H1 (cell line): ENCODE measurements around the gene LRRC45. TPM values are rescaled to one million over a fixed set of nuclear protein-coding genes. Genes with fewer than 3 reads are reported as not detected.

ENCODE experiments used
- ATF2 ChIP-seq: IDR thresholded peaks from 2 replicates; pipeline ENCODE4 v1.6.1; 2012; ENCODE audit warnings: low read length, inconsistent platforms
- BACH1 ChIP-seq: IDR thresholded peaks from 2 replicates; pipeline ENCODE4 v1.6.1; 2012; ENCODE audit warnings: low read length, improper control_type of control experiment
- BRCA1 ChIP-seq: IDR thresholded peaks from 2 replicates; pipeline ENCODE4 v1.6.1; 2012; ENCODE audit warnings: low read depth, low read length, improper control_type of control experiment
- CHD1 ChIP-seq: IDR thresholded peaks from 2 replicates; pipeline ENCODE4 v1.6.1; 2012; ENCODE audit warnings: low read depth, low read length, improper control_type of control experiment
- CTCF ChIP-seq, 3 experiments: IDR thresholded peaks; 1 replicate in 2 of 3; 2 replicates in 1 of 3; pipeline versions ENCODE4 v1.5.1 to v1.6.1; 2011; ENCODE audit warnings: low read length in 3 of 3, mild to moderate bottlenecking in 3 of 3, inconsistent platforms in 2 of 3, low read depth in 1 of 3, moderate library complexity in 1 of 3; ENCODE audit not compliant: insufficient read depth in 1 of 3; ENCODE audit errors: control extremely low read depth in 1 of 3
- E2F6 ChIP-seq: IDR thresholded peaks from 2 replicates; pipeline ENCODE4 v1.6.1; 2012; ENCODE audit warnings: inconsistent platforms
- EZH2 ChIP-seq: fragments of 200-600 bp; sonication (generic); IDR thresholded peaks from 2 replicates; pipeline ENCODE4 v1.7.1; 2012; ENCODE audit warnings: low read depth, mild to moderate bottlenecking, moderate library complexity, low read length, inconsistent platforms; ENCODE audit not compliant: severe bottlenecking
- HDAC6 ChIP-seq: IDR thresholded peaks from one replicate; pipeline ENCODE4 v1.7.1; 2012; ENCODE audit warnings: low read depth, mild to moderate bottlenecking, inconsistent platforms, low read length, moderate library complexity
- NRF1 ChIP-seq: IDR thresholded peaks from 2 replicates; pipeline ENCODE4 v1.6.1; 2011; ENCODE audit warnings: mild to moderate bottlenecking, low read depth, low read length, improper control_type of control experiment
- POU5F1 ChIP-seq: IDR thresholded peaks from 2 replicates; pipeline ENCODE4 v1.6.1; 2011; ENCODE audit warnings: low read depth, mild to moderate bottlenecking, low read length, moderate library complexity
- RNF2 ChIP-seq: fragments of 200-900, 300-1000 bp; sonication (generic); IDR thresholded peaks from 2 replicates; pipeline ENCODE4 v1.7.1; 2016; ENCODE audit warnings: borderline replicate concordance, low read depth, mild to moderate bottlenecking, antibody characterized with exemption, low read length; ENCODE audit not compliant: poor library complexity, severe bottlenecking; ENCODE audit errors: missing control alignments
- RXRA ChIP-seq: IDR thresholded peaks from 2 replicates; pipeline ENCODE4 v1.6.1; 2011; ENCODE audit warnings: low read depth, mild to moderate bottlenecking, low read length, moderate library complexity; ENCODE audit not compliant: insufficient read depth
- SP2 ChIP-seq: IDR thresholded peaks from 2 replicates; pipeline ENCODE4 v1.6.1; 2012; ENCODE audit warnings: mild to moderate bottlenecking, low read length, inconsistent platforms
- SRF ChIP-seq: IDR thresholded peaks from 2 replicates; pipeline ENCODE4 v1.6.1; 2011; ENCODE audit warnings: mild to moderate bottlenecking, low read depth, low read length, moderate library complexity
- TAF1 ChIP-seq: IDR thresholded peaks from 2 replicates; pipeline ENCODE4 v1.6.1; 2011; ENCODE audit warnings: mild to moderate bottlenecking, low read depth, low read length
- TCF12 ChIP-seq: IDR thresholded peaks from 2 replicates; pipeline ENCODE4 v1.6.1; 2011; ENCODE audit warnings: low read depth, mild to moderate bottlenecking, low read length
- TEAD4 ChIP-seq: IDR thresholded peaks from 2 replicates; pipeline ENCODE4 v1.6.1; 2012; ENCODE audit warnings: low read depth, low read length, inconsistent platforms, mixed read lengths
- USF2 ChIP-seq: IDR thresholded peaks from 2 replicates; pipeline ENCODE4 v1.6.1; 2011; ENCODE audit warnings: low read length, improper control_type of control experiment
- polyA plus RNA-seq, 7 experiments: library from polyadenylated mRNA; depleted of rRNA in 3 of 7; stranded (reverse) in 5 of 7; unstranded in 2 of 7; fragments of >200 nt in 5 of 7; fragments of 200-250 nt in 2 of 7; gene quantifications; 1 replicate in 5 of 7; 2 replicates in 1 of 7; 4 replicates in 1 of 7; pipeline versions ENCODE4 v1.2.1 to v1.2.3, GENCODE V29; 2011 to 2013; ENCODE audit warnings: missing spikeins in 2 of 7, mixed read lengths in 2 of 7
- total RNA-seq: library from RNA; stranded (reverse); fragmentation: NEBNext Ultra II Directional; extraction: Animal tissue kit (Norgen Biotek cat#: 25700); gene quantifications from 2 replicates; pipeline ENCODE4 v1.2.1, GENCODE V29; 2021

The LRRC45 gene
- total and polyA plus RNA-seq, 2 of the 8 experiments (the other 6 are each of a cell fraction or from before 2014, with no cell fraction given) = 11.5 to 29.0 TPM

GRCh38 chr17:82065638-82066303 is 42.7 kb downstream of the LRRC45 start, which contains the start of gene DUS1L (continued):
- TF ChIP-seq TAF1 (peak; percentile 90), HDAC6 (no peak), SRF (peak; percentile 62), E2F6 (no peak; the same call in 1 of the 2 replicates), TCF12 (no peak), ATF2 (no peak), NRF1 (no peak), RNF2 (no peak), SP2 (no peak), TEAD4 (no peak), CTCF (IDR thresholded peaks at IDR 0.05; ENCODE audit: control extremely low read depth in 1 of 3, insufficient read depth in 1 of 3, low read depth in 1 of 3, low read length in 3 of 3) (no peak), RXRA (no peak), USF2 (no peak), EZH2 (no peak), BACH1 (no peak), BRCA1 (no peak), CHD1 (no peak), POU5F1 (no peak)
